ENCODE results near the gene TMPRSS9. TPM values are rescaled to one million over a fixed set of nuclear protein-coding genes. Genes with fewer than 3 reads are reported as not detected.

The TMPRSS9 gene
- total and polyA plus RNA-seq, 2 of the 13 experiments (the other 11 are each of a cell fraction or from before 2014, with no cell fraction given) = 2.5 to 5.2 TPM

DNA sequence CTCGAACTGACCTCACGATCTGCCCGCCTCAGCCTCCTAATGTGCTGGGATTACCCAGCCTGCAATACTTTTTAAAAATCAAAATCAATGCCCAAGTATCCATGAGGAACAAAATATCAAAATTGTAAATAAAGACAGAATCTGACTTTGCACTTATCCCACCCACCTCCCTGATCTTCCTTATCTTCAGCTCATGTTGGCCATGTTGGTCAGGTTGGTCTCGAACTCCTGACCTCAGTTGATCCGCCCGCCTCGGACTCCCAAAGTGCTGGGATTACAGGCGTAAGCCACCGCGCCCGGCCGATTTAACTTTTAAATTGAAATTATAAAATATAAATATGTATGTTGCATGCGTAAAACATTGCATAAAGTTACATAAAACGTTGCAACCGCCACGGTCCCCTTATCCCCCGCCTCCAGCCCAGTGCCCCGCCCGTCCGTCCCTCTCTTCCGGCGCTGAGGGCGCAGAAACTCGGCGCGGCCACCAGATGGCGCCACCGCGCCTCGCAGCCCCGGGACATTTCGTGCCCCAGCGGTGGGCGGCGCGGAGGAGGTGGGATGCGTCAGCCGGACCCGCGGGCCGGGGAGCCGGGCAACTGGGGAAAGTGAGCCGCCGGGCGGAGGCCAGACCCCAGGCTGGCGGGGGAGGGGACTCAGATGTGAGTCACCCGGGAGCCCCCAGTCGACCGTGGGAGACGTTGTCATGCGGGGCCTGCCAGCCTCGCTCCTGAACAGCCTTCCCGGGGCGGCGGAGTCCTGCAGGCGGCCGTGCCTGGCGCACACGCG lies 114.4 kb downstream of the TMPRSS9 start (continued):
- TF ChIP-seq, protein P1, sequence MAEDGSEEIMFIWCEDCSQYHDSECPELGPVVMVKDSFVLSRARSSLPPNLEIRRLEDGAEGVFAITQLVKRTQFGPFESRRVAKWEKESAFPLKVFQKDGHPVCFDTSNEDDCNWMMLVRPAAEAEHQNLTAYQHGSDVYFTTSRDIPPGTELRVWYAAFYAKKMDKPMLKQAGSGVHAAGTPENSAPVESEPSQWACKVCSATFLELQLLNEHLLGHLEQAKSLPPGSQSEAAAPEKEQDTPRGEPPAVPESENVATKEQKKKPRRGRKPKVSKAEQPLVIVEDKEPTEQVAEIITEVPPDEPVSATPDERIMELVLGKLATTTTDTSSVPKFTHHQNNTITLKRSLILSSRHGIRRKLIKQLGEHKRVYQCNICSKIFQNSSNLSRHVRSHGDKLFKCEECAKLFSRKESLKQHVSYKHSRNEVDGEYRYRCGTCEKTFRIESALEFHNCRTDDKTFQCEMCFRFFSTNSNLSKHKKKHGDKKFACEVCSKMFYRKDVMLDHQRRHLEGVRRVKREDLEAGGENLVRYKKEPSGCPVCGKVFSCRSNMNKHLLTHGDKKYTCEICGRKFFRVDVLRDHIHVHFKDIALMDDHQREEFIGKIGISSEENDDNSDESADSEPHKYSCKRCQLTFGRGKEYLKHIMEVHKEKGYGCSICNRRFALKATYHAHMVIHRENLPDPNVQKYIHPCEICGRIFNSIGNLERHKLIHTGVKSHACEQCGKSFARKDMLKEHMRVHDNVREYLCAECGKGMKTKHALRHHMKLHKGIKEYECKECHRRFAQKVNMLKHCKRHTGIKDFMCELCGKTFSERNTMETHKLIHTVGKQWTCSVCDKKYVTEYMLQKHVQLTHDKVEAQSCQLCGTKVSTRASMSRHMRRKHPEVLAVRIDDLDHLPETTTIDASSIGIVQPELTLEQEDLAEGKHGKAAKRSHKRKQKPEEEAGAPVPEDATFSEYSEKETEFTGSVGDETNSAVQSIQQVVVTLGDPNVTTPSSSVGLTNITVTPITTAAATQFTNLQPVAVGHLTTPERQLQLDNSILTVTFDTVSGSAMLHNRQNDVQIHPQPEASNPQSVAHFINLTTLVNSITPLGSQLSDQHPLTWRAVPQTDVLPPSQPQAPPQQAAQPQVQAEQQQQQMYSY (CRISPR knock-in tag; IDR thresholded peaks at IDR 0.05) = peak; percentile 32; the same call in 1 of the 2 replicates
- TF ChIP-seq, protein P2, sequence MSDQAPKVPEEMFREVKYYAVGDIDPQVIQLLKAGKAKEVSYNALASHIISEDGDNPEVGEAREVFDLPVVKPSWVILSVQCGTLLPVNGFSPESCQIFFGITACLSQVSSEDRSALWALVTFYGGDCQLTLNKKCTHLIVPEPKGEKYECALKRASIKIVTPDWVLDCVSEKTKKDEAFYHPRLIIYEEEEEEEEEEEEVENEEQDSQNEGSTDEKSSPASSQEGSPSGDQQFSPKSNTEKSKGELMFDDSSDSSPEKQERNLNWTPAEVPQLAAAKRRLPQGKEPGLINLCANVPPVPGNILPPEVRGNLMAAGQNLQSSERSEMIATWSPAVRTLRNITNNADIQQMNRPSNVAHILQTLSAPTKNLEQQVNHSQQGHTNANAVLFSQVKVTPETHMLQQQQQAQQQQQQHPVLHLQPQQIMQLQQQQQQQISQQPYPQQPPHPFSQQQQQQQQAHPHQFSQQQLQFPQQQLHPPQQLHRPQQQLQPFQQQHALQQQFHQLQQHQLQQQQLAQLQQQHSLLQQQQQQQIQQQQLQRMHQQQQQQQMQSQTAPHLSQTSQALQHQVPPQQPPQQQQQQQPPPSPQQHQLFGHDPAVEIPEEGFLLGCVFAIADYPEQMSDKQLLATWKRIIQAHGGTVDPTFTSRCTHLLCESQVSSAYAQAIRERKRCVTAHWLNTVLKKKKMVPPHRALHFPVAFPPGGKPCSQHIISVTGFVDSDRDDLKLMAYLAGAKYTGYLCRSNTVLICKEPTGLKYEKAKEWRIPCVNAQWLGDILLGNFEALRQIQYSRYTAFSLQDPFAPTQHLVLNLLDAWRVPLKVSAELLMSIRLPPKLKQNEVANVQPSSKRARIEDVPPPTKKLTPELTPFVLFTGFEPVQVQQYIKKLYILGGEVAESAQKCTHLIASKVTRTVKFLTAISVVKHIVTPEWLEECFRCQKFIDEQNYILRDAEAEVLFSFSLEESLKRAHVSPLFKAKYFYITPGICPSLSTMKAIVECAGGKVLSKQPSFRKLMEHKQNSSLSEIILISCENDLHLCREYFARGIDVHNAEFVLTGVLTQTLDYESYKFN (CRISPR knock-in tag; conservative IDR thresholded peaks at IDR 0.05) = peak; percentile 60
- TF ChIP-seq, protein P3, sequence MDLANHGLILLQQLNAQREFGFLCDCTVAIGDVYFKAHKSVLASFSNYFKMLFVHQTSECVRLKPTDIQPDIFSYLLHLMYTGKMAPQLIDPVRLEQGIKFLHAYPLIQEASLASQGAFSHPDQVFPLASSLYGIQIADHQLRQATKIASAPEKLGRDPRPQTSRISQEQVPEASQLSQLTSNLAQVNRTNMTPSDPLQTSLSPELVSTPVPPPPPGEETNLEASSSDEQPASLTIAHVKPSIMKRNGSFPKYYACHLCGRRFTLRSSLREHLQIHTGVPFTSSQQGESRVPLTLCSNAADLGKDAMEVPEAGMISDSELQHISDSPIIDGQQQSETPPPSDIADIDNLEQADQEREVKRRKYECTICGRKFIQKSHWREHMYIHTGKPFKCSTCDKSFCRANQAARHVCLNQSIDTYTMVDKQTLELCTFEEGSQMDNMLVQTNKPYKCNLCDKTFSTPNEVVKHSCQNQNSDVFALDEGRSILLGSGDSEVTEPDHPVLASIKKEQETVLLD (CRISPR knock-in tag; IDR thresholded peaks at IDR 0.05; ENCODE audit: low read depth) = no peak
- TF ChIP-seq ZBTB38 (CRISPR knock-in tag; IDR thresholded peaks at IDR 0.05) (peak; percentile 63; the same call in 1 of the 2 replicates), CEBPB (IDR thresholded peaks at IDR 0.05; ENCODE audit: borderline replicate concordance, low read depth, low read length) (peak; percentile 21; the same call in 1 of the 2 replicates), KAT8 (CRISPR knock-in tag; IDR thresholded peaks at IDR 0.05) (peak; percentile 67), HDAC2 (CRISPR knock-in tag; IDR thresholded peaks at IDR 0.05) (peak; percentile 81; the same call in 1 of the 2 replicates), ZFY (CRISPR knock-in tag; IDR thresholded peaks at IDR 0.05) (0 out of 2 replicates have a peak, but pooled peaks have one; percentile 8), ZNF10 (CRISPR knock-in tag; IDR thresholded peaks at IDR 0.05; ENCODE audit: borderline replicate concordance, low read depth) (no peak), RBM39 (IDR thresholded peaks at IDR 0.05; ENCODE audit: low read depth, low read length, poor library complexity, severe bottlenecking) (peak; percentile 48), IRF2 (CRISPR knock-in tag; IDR thresholded peaks at IDR 0.05) (peak; percentile 66; the same call in 1 of the 2 replicates), MAZ (IDR thresholded peaks at IDR 0.05; ENCODE audit: borderline replicate concordance, low read depth, low read length) (peak; percentile 95), MAZ (CRISPR knock-in tag; IDR thresholded peaks at IDR 0.05; ENCODE audit: low read depth) (peak; percentile 87), GLI4 (CRISPR knock-in tag; IDR thresholded peaks at IDR 0.05; ENCODE audit: borderline replicate concordance) (0 out of 2 replicates have a peak, but pooled peaks have one; percentile 25), RBM22 (optimal IDR thresholded peaks at IDR 0.05; ENCODE audit: low read length) (no peak), ZFP36L1 (CRISPR knock-in tag; IDR thresholded peaks at IDR 0.05) (no peak)
- TF ChIP-seq, protein P4, sequence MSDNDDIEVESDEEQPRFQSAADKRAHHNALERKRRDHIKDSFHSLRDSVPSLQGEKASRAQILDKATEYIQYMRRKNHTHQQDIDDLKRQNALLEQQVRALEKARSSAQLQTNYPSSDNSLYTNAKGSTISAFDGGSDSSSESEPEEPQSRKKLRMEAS (IDR thresholded peaks at IDR 0.05) = 0 out of 2 replicates have a peak, but pooled peaks have one; percentile 21
